HL-60 (cell line): ENCODE results near the gene VAV2.

Experiments used
- DNase-seq, 2 experiments: peaks; one replicate each; pipeline ENCODE4 v3.0.0-alpha.2; 2010 to 2020; ENCODE audit warnings: low read depth in 1 of 2, low spot score in 1 of 2
- H3K27ac ChIP-seq: fragments of 250-450 bp; sonication (Bioruptor Pico); replicated peaks from 2 replicates; pipeline ENCODE4 v1.5.1; 2020; ENCODE audit warnings: mild to moderate bottlenecking, moderate library complexity
- H3K27me3 ChIP-seq: fragments of 250-450 bp; sonication (Bioruptor Pico); 2 replicates; pipeline ENCODE4 v1.5.1; 2021; ENCODE audit warnings: mild to moderate bottlenecking, moderate library complexity; ENCODE audit not compliant: insufficient read depth, poor library complexity, severe bottlenecking
- H3K4me3 ChIP-seq: replicated peaks from 2 replicates; pipeline ENCODE4 v1.5.1; 2011; ENCODE audit warnings: mild to moderate bottlenecking, control low read depth, low read length; ENCODE audit not compliant: insufficient read depth
- CTCF ChIP-seq: IDR thresholded peaks from one replicate; pipeline ENCODE4 v1.5.1; 2011; ENCODE audit warnings: low read length, control low read depth, inconsistent platforms; ENCODE audit not compliant: insufficient read depth
- GABPA ChIP-seq: IDR thresholded peaks from 2 replicates; pipeline ENCODE4 v1.6.1; 2012; ENCODE audit warnings: low read depth
- POLR2AphosphoS5 ChIP-seq: IDR thresholded peaks from 2 replicates; pipeline ENCODE4 v1.6.1; 2012; ENCODE audit warnings: low read depth
- REST ChIP-seq: IDR thresholded peaks from 2 replicates; pipeline ENCODE4 v1.6.1; 2012; ENCODE audit warnings: low read depth; ENCODE audit not compliant: insufficient replicate concordance
- SPI1 ChIP-seq: IDR thresholded peaks from 2 replicates; pipeline ENCODE4 v1.6.1; 2012; ENCODE audit warnings: low read depth, mild to moderate bottlenecking, borderline replicate concordance

Gene VAV2

GRCh38 chr9:133774799-133775198 is 217.3 kb downstream of the VAV2 start:
- H3K27ac ChIP-seq, result no peak overlapping the region
- no peak for TF ChIP-seq SPI1
- TF ChIP-seq CTCF, result no peak
- TF ChIP-seq GABPA, result no peak
- TF ChIP-seq POLR2AphosphoS5, result no peak
- no peak for TF ChIP-seq REST
- H3K27me3 ChIP-seq, result no peaks in the 10 kb centered on the region
- no peak overlapping the region for H3K4me3 ChIP-seq
- no peak for DNase-seq

- no peak for DNase-seq
- Histone ChIP-seq H3K27me3 (no peaks in the 10 kb centered on the region), H3K27ac (no peak overlapping the region), H3K4me3 (no peak overlapping the region)
- no peak for TF ChIP-seq REST
- no peak for TF ChIP-seq POLR2AphosphoS5
- TF ChIP-seq CTCF, result no peak
- TF ChIP-seq SPI1, result no peak
- TF ChIP-seq GABPA, result no peak
These were observed 218.1 kb downstream of the VAV2 start for GRCh38 chr9:133773889-133774655.

- Histone ChIP-seq H3K4me3 (no peak overlapping the region), H3K27ac (no peak overlapping the region), H3K27me3 (no peaks in the 10 kb centered on the region)
- TF ChIP-seq CTCF, result no peak
- DNase-seq, result no peak
These were observed 219.5 kb downstream of the VAV2 start for GRCh38 chr9:133772581-133772980.
